NK-92 treated with Interleukin-12 subunit alpha and Interleukin-12 subunit beta, amount 100 ng/mL, for 24 hours (cell line): ENCODE data around the gene TAF6.

Source experiments
- DNase-seq: peaks from one replicate; lab custom pipeline; 2025; lab: John Stamatoyannopoulos, UW

The TAF6 gene

DNA sequence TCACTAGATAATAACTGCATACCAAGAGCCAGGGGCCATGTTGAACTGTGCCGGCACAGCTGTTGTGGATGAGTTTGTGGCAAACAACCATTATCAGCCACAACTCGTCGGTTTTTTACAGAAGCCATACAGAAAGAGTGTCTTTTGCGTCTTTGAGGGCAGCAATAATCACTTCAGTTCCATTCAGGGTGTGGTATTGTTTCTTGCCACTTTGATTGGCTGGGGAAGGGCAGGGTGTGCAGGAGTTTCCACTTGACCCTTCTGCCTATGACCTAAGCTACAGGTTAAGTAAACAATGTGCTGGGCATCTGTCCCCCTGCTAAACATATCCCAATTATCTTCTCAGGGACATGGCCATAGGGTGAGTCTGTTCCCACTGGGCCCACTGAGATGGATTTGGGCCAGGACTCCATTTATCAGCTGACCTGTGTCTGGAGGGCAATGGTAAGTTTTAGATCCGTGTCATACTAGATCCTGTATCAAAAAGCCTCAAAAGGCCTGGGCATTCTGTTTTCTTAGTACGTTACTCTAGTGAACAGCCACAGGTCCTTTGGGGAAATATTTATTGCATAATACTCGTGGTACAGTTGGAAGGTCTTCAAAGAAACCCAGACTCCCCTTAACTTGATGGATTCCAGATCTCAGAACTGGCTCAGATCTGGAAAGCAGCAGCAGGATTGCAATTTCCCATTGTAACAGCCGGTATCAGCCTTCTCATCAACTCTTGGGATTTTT, 53.5 kb downstream of the TAF6 start:
- no peak for DNase-seq

DNA sequence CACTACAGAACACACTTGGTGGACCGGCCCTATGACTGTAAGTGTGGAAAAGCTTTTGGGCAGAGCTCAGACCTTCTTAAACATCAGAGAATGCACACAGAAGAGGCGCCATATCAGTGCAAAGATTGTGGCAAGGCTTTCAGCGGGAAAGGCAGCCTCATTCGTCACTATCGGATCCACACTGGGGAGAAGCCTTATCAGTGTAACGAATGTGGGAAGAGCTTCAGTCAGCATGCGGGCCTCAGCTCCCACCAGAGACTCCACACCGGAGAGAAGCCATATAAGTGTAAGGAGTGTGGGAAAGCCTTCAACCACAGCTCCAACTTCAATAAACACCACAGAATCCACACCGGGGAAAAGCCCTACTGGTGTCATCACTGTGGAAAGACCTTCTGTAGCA, 55.0 kb downstream of the TAF6 start:
- DNase-seq, result no peak

GRCh38 chr7:100063376-100063775, 55.8 kb downstream of the TAF6 start:
- no peak for DNase-seq

DNA sequence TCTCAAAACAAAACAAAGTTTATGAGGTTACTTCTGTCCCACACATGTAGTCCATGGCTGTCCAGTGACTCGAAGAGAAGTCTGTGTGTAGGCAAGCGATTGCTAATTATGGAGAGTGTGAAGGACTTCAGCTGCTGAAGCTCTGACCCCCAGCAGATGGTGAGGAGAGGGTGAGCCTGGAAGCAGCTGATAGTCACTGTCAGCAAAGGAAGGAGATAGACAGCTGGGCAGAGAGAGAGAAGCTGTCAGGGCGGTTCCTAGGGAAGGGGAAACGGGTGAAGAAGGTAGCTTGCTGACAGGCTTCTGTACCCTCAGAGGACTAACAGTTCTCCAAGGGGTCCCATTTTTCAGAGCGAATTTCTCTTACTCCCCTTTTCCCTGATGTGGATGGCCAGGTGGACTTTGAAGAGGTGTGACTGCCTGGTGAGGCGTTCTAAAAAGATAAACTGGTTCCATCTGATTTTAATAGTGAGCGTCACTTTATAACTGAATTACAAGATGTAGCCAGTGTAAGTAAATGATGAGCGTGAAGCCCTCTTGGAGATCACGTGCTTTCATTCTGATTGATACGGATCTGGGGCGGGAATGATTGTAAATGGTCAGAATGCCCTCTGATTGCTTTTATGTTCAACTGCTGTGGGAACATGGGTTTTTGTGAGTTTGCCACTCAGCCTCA, 57.5 kb downstream of the TAF6 start:
- DNase-seq, result no peak

DNA sequence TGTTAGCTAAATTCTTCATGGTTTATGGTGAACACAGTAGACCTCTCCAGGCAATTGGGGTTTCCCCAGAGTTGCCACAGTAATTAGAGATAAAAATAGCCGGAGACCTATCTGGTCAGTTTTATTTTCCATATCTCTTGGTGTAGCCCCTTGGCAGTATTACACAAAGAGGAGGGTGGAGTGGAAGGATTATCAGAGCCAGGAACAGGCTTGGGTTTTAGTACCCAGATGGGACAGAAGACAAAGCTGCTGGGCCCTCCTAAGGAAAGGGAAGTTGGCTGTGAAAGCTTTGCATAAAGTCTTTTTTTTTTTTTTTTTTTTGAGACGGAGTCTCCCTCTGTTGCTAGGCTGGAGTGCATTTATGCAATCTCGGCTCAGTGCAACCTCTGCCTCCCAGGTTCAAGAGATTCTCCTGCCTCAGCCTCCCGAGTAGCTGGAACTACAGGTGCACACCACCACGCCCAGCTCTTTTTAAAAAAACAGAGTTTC, 59.9 kb downstream of the TAF6 start:
- no peak for DNase-seq
